Peyer's patch (tissue), 4 donors: Measurements from ENCODE around the gene EIPR1.

Experiments used
- POLR2A ChIP-seq, 2 donors: fragments of 450-650 bp; IDR thresholded peaks; one replicate each; pipeline ENCODE4 v1.5.1; 2017; ENCODE audit warnings: antibody characterized with exemption in 2 of 2, mild to moderate bottlenecking in 2 of 2, moderate library complexity in 2 of 2
- TF ChIP-seq, protein P1 (sequence below), 6 experiments: fragments of 450-650 bp in 4 of 6; fragments of 200-600 bp in 2 of 6; sonication (generic) in 1 of 6; IDR thresholded peaks; one replicate each; pipeline ENCODE4 v1.5.1; 2017 to 2019; ENCODE audit warnings: antibody characterized with exemption in 6 of 6, mild to moderate bottlenecking in 3 of 6, moderate library complexity in 1 of 6

DNA sequence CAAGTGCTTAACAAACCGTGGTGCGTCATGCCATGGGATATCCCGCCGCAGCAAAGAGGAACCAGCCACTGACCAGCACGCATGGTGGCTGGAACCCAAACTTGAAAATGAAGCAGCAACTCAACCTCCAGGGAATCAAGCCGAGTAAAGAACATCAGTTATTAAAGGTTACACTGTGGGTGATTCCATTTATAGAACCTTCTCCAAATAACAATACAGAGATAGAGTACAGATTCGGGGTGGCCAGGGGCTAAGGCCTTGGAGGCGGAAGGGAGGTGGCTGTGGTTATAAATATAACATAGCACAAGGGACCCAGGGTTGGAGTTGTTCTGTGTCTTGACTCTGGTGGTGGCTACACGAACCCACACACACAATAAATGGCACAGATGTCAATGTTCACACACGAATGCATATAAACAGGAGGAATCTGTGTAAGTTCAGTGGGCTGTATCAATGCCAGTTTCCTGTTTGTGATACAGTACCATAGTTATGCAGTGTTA, 123.1 kb downstream of the EIPR1 start:
- TF ChIP-seq, protein P1, sequence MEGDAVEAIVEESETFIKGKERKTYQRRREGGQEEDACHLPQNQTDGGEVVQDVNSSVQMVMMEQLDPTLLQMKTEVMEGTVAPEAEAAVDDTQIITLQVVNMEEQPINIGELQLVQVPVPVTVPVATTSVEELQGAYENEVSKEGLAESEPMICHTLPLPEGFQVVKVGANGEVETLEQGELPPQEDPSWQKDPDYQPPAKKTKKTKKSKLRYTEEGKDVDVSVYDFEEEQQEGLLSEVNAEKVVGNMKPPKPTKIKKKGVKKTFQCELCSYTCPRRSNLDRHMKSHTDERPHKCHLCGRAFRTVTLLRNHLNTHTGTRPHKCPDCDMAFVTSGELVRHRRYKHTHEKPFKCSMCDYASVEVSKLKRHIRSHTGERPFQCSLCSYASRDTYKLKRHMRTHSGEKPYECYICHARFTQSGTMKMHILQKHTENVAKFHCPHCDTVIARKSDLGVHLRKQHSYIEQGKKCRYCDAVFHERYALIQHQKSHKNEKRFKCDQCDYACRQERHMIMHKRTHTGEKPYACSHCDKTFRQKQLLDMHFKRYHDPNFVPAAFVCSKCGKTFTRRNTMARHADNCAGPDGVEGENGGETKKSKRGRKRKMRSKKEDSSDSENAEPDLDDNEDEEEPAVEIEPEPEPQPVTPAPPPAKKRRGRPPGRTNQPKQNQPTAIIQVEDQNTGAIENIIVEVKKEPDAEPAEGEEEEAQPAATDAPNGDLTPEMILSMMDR (IDR thresholded peaks at IDR 0.05), result no peak
- no peak for TF ChIP-seq POLR2A (IDR thresholded peaks at IDR 0.05)
